ENCODE measurements around the gene SNX22. TPM values are rescaled to one million over a fixed set of nuclear protein-coding genes. Genes with fewer than 3 reads are reported as not detected.
A peak's percentile ranks its signal among the peaks of the same experiment; 100 is the strongest.

The SNX22 gene
- total RNA-seq, 4 donors from 2014 or later, result 0.13 to 0.19 TPM; not detected in 2

GRCh38 chr15:64149424-64149823, 2.1 kb upstream of the SNX22 start:
- TF ChIP-seq CTCF (IDR thresholded peaks at IDR 0.05), result no peak
- TF ChIP-seq POLR2A (IDR thresholded peaks at IDR 0.05), result no peak
- no peak for TF ChIP-seq POLR2AphosphoS5 (IDR thresholded peaks at IDR 0.05)
- no peak for TF ChIP-seq EP300 (IDR thresholded peaks at IDR 0.05)
- Histone ChIP-seq H3K36me3 (peaks cover 0 to 29% of the 10 kb centered on the region in 2 donors), H3K4me3 (no peak overlapping the region), H3K4me1 (peaks cover 0 to 34% (median 22%) of the 10 kb centered on the region in 3 donors), H3K9me3 (no peaks in the 10 kb centered on the region), H3K27me3 (peaks cover 30% of the 10 kb centered on the region), H3K27ac (no peak overlapping the region)
- ATAC-seq, result no peak

GRCh38 chr15:64149893-64150578, 1.5 kb upstream of the SNX22 start:
- TF ChIP-seq POLR2A (IDR thresholded peaks at IDR 0.05) (no peak), CTCF (IDR thresholded peaks at IDR 0.05) (no peak), POLR2AphosphoS5 (IDR thresholded peaks at IDR 0.05) (no peak), EP300 (IDR thresholded peaks at IDR 0.05) (no peak)
- Histone ChIP-seq H3K27ac (no peak overlapping the region), H3K9me3 (no peaks in the 10 kb centered on the region), H3K27me3 (peaks cover 30% of the 10 kb centered on the region), H3K36me3 (peaks cover 0 to 27% of the 10 kb centered on the region in 2 donors), H3K4me1 (peaks cover 0 to 36% (median 22%) of the 10 kb centered on the region in 3 donors), H3K4me3 (no peak overlapping the region)
- ATAC-seq, result no peak
- WGBS, 2 donors (ENCODE audit: low coverage in 1 of 2), result 60 to 72% methylated on average over 2 of the region's 9 CpGs

GRCh38 chr15:64152507-64153387, 1.2 kb downstream of the SNX22 start:
- 20 to 24% methylated on average over 1 to 9 of the region's 27 CpGs for WGBS, 2 donors (ENCODE audit: low coverage in 1 of 2)
- no peak for ATAC-seq
- Histone ChIP-seq H3K36me3 (peaks cover 0 to 39% of the 10 kb centered on the region in 2 donors), H3K27ac (no peak overlapping the region), H3K27me3 (peaks cover 30% of the 10 kb centered on the region), H3K4me3 (peak overlapping the region in 1 of 2 donors; percentile 48), H3K9me3 (no peaks in the 10 kb centered on the region), H3K4me1 (peaks cover 0 to 38% (median 22%) of the 10 kb centered on the region in 3 donors)
- TF ChIP-seq EP300 (IDR thresholded peaks at IDR 0.05) (no peak), POLR2AphosphoS5 (IDR thresholded peaks at IDR 0.05) (no peak), CTCF (IDR thresholded peaks at IDR 0.05) (no peak), POLR2A (IDR thresholded peaks at IDR 0.05) (no peak)

DNA sequence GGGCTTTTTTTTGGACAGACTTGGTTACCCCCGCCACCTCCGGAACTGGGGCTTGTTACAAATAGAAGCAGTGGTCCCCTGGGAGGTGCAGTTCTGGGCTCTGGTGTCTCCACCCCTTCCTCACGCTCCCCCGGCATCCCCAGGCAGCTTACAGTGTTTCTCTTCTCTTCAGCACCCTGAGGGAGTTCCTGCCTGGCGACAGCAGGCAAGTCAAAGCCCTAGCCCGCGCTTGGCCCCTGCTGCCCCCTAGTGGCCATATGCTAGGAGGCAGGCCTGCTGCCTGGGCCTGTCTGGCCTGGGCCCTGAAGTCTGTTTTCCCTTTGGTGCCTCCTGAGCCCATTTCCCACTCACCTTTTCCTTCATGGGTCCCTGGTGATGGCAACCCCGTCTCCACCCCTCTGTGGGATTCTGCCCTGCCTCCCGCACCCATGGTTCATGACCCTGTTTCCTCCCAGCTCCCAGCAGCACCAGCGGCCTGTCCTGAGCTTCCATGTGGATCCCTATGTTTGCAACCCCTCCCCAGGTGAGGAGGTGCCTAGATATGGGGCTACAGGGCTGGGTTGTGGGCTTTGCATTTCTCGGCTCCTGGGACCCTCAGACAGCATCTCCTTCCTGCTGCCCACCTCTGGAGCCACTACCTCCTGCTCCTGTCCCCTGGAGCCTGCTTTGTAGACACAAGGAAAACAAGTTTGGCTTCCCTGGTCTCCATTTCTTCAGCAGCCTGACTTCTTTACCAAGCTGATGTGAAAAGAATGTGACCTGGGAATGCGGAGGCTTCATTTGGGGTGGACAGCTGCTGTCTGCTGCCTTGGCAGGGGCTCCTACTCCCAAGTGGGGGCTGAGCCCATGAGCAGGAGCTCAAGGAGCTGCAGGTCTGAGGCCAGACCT, 2.2 kb downstream of the SNX22 start:
- WGBS, 2 donors (ENCODE audit: low coverage in 1 of 2), result 11% methylated on average over 9 of the region's 12 CpGs; no CpG with 5 or more reads in 1 of the 2 donors
- Histone ChIP-seq H3K27me3 (peaks cover 30% of the 10 kb centered on the region), H3K4me1 (peaks cover 0 to 47% (median 22%) of the 10 kb centered on the region in 3 donors), H3K9me3 (no peaks in the 10 kb centered on the region), H3K36me3 (peaks cover 0 to 49% of the 10 kb centered on the region in 2 donors), H3K27ac (peak overlapping the region in 3 of 4 donors; percentile 8 to 34 (median 21)), H3K4me3 (no peak overlapping the region)
- TF ChIP-seq POLR2AphosphoS5 (IDR thresholded peaks at IDR 0.05) (peak; percentile 11), POLR2A (IDR thresholded peaks at IDR 0.05) (no peak), EP300 (IDR thresholded peaks at IDR 0.05) (no peak), CTCF (IDR thresholded peaks at IDR 0.05) (peak in 3 of 4 experiments; percentile 93 to 98 (median 94))
- ATAC-seq, result peak; percentile 93

Data from gastroesophageal sphincter (tissue), 4 donors.